Transverse colon (tissue), 3 donors: Measurements from ENCODE around the gene STXBP1.

ENCODE experiments used
- EP300 ChIP-seq: sonication (generic); formaldehyde crosslinking; IDR thresholded peaks from one replicate; pipeline ENCODE4 v1.6.1; 2017; ENCODE audit warnings: antibody characterized with exemption, low read depth
- POLR2A ChIP-seq: fragments of 450-650 bp; IDR thresholded peaks from one replicate; pipeline ENCODE4 v1.6.1; 2016; ENCODE audit warnings: antibody characterized with exemption, mild to moderate bottlenecking, moderate library complexity
- TF ChIP-seq, protein P1 (sequence below), 5 experiments: fragments of 200-600 bp in 3 of 5; fragments of 450-650 bp in 2 of 5; sonication (generic) in 3 of 5; IDR thresholded peaks; 1 replicate in 2 of 5; 2 replicates in 3 of 5; pipeline ENCODE4 v1.5.1; 2016 to 2017; ENCODE audit warnings: antibody characterized with exemption in 5 of 5, inconsistent platforms in 3 of 5, mild to moderate bottlenecking in 2 of 5, moderate library complexity in 1 of 5

DNA sequence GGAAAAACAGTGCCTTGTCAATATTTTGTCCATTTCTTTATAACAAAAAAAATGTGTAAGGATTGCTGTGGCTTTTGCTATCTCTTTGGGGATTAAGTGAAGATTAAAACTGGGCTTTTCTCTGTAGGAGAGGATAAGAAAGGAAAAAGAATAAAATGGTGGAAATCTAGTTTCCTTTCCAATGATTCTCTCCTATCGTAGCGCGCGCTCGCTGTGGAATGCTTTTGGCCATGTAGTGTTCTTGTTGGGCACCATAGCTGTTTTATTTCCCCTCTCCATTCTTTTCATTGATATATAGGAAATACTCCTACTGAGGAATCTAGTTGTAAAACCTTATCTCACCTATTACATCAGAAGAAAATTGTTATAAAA, 1.5 kb downstream of the STXBP1 start:
- TF ChIP-seq, protein P1, sequence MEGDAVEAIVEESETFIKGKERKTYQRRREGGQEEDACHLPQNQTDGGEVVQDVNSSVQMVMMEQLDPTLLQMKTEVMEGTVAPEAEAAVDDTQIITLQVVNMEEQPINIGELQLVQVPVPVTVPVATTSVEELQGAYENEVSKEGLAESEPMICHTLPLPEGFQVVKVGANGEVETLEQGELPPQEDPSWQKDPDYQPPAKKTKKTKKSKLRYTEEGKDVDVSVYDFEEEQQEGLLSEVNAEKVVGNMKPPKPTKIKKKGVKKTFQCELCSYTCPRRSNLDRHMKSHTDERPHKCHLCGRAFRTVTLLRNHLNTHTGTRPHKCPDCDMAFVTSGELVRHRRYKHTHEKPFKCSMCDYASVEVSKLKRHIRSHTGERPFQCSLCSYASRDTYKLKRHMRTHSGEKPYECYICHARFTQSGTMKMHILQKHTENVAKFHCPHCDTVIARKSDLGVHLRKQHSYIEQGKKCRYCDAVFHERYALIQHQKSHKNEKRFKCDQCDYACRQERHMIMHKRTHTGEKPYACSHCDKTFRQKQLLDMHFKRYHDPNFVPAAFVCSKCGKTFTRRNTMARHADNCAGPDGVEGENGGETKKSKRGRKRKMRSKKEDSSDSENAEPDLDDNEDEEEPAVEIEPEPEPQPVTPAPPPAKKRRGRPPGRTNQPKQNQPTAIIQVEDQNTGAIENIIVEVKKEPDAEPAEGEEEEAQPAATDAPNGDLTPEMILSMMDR (IDR thresholded peaks at IDR 0.05): no peak
- TF ChIP-seq POLR2A (no peak), EP300 (no peak)
